Activated naive CD4-positive, alpha-beta T cell treated with anti-CD3 and anti-CD28 coated beads for 36 hours (primary cell): ENCODE results near the gene ZC3H7B. TPM values are rescaled to one million over a fixed set of nuclear protein-coding genes. Genes with fewer than 3 reads are reported as not detected.
"Not testable (repeated sequence)": the region's sequence is repeated elsewhere in the genome, so short reads cannot be mapped to it uniquely, and the experiment has no call there.

Source experiments
- CTCF ChIA-PET: fragments of 350-600 bp; sonication (Branson Sonifier 250); formaldehyde crosslinking; loops from one replicate; lab custom pipeline; 2021; ENCODE audit warnings: antibody characterized with exemption; lab: Charles Lee
- DNase-seq: peaks from one replicate; pipeline ENCODE4 v3.0.0-alpha.2; 2020
- H3K27ac Mint-ChIP-seq: one replicate; pipeline ENCODE4 v1.8.0; 2021; ENCODE audit warnings: mild to moderate bottlenecking, mixed read lengths
- H3K27me3 Mint-ChIP-seq: one replicate; pipeline ENCODE4 v1.8.0; 2021; ENCODE audit warnings: low read depth, mixed read lengths
- H3K36me3 Mint-ChIP-seq: one replicate; pipeline ENCODE4 v1.8.0; 2021; ENCODE audit warnings: low read depth, mixed read lengths
- H3K4me1 Mint-ChIP-seq: one replicate; pipeline ENCODE4 v1.8.0; 2021; ENCODE audit warnings: low read depth, mixed read lengths
- H3K4me3 Mint-ChIP-seq: one replicate; pipeline ENCODE4 v1.8.0; 2021; ENCODE audit warnings: mild to moderate bottlenecking, moderate library complexity, mixed read lengths
- H3K9me3 Mint-ChIP-seq: one replicate; pipeline ENCODE4 v1.8.0; 2021; ENCODE audit warnings: mixed read lengths
- intact Hi-C: fragments of 100-400 bp; cut with micrococcal nuclease; formaldehyde crosslinking; loops from one replicate; pipeline ENCODE4 v1.15.1; 2023
- total RNA-seq, 2 experiments: library from RNA; stranded (reverse); gene quantifications; one replicate each; pipeline ENCODE4 v1.2.3, GENCODE V29; 2021

Gene ZC3H7B
- total RNA-seq, 2 experiments from 2014 or later = 30.0 to 30.3 TPM

- intact Hi-C loops = loop anchor here (5.0 to 10.0 kb wide), 3 partner anchors 756 to 1754 kb away; partner anchors contain the start of gene RPS19BP1
- Mint-ChIP-seq H3K27ac (peak overlapping the region; percentile 83), H3K27me3 (no peaks in the 10 kb centered on the region), H3K4me1 (peaks cover 25% of the 10 kb centered on the region), H3K9me3 (no peaks in the 10 kb centered on the region), H3K36me3 (peaks cover 15% of the 10 kb centered on the region), H3K4me3 (peak overlapping the region; percentile 36)
- no peak for DNase-seq
- CTCF ChIA-PET = no interaction called here
Measured at GRCh38 chr22:41288245-41288946, 12.9 kb upstream of the ZC3H7B start.

- no peak for DNase-seq
- Mint-ChIP-seq H3K9me3 (no peaks in the 10 kb centered on the region), H3K27me3 (no peaks in the 10 kb centered on the region), H3K4me3 (no peak overlapping the region), H3K4me1 (peaks cover 18% of the 10 kb centered on the region), H3K27ac (no peak overlapping the region), H3K36me3 (peaks cover 7% of the 10 kb centered on the region)
- CTCF ChIA-PET = no interaction called here
- intact Hi-C loops = loop anchor here (5.0 to 10.0 kb wide), 3 partner anchors 757 to 1755 kb away; partner anchors contain the start of gene RPS19BP1
Measured at GRCh38 chr22:41289671-41290070, 11.7 kb upstream of the ZC3H7B start.

GRCh38 chr22:41290262-41291221, 10.8 kb upstream of the ZC3H7B start:
- Mint-ChIP-seq H3K9me3 (no peaks in the 10 kb centered on the region), H3K4me1 (peaks cover 13% of the 10 kb centered on the region), H3K27me3 (no peaks in the 10 kb centered on the region), H3K4me3 (no peak overlapping the region), H3K27ac (no peak overlapping the region), H3K36me3 (no peaks in the 10 kb centered on the region)
- no peak for DNase-seq
- intact Hi-C loops = no loop called here
- CTCF ChIA-PET = no interaction called here

GRCh38 chr22:41294816-41295215, 6.5 kb upstream of the ZC3H7B start:
- DNase-seq, CTCF ChIA-PET: not testable (repeated sequence)

GRCh38 chr22:41296826-41297667, 4.3 kb upstream of the ZC3H7B start:
- no peak for DNase-seq
- Mint-ChIP-seq H3K36me3 (no peaks in the 10 kb centered on the region), H3K9me3 (no peaks in the 10 kb centered on the region), H3K27me3 (no peaks in the 10 kb centered on the region), H3K27ac (no peak overlapping the region), H3K4me1 (peaks cover 5% of the 10 kb centered on the region), H3K4me3 (no peak overlapping the region)
- CTCF ChIA-PET = interaction anchor here (0.6 kb wide), 1 partner anchor 27 kb away, joined by 4 read pairs; no protein-coding TSS in a partner anchor
- intact Hi-C loops = no loop called here

More at GRCh38 chr22:41294816-41295215, 6.5 kb upstream of the ZC3H7B start:
- H3K36me3 Mint-ChIP-seq, H3K9me3 Mint-ChIP-seq, H3K4me1 Mint-ChIP-seq, H3K27me3 Mint-ChIP-seq, H3K4me3 Mint-ChIP-seq, H3K27ac Mint-ChIP-seq, intact Hi-C loops: not testable (repeated sequence)

- CTCF ChIA-PET = interaction anchor here (0.8 to 1.1 kb wide), 2 partner anchors 15 to 18 kb away, joined by 3 read pairs; partner anchors contain the start of gene RANGAP1
- H3K27me3 Mint-ChIP-seq = no peaks in the 10 kb centered on the region
- no peaks in the 10 kb centered on the region for H3K9me3 Mint-ChIP-seq
- intact Hi-C loops = loop anchor here (1.0 to 5.0 kb wide), 5 partner anchors 14 to 322 kb away; partner anchors contain the start of genes DESI1, EP300, RANGAP1 and TEF
- H3K4me1 Mint-ChIP-seq = peaks cover 33% of the 10 kb centered on the region
- peak overlapping the region; percentile 76 for H3K27ac Mint-ChIP-seq
- H3K4me3 Mint-ChIP-seq = peak overlapping the region; percentile 74
- peaks cover 3% of the 10 kb centered on the region for H3K36me3 Mint-ChIP-seq
- no peak for DNase-seq
Measured at GRCh38 chr22:41300661-41301060, 664 bp upstream of the ZC3H7B start.

- Mint-ChIP-seq H3K36me3 (peaks cover 6% of the 10 kb centered on the region), H3K4me1 (peaks cover 41% of the 10 kb centered on the region), H3K27ac (peak overlapping the region; percentile 69), H3K27me3 (no peaks in the 10 kb centered on the region), H3K4me3 (peak overlapping the region; percentile 73), H3K9me3 (no peaks in the 10 kb centered on the region)
- intact Hi-C loops = loop anchor here (5.0 kb wide), 4 partner anchors 80 to 320 kb away; partner anchors contain the start of genes DESI1, EP300, TEF and TOB2
- no peak for DNase-seq
- CTCF ChIA-PET = interaction anchor here (0.6 to 1.1 kb wide), 4 partner anchors 9 to 380 kb away, joined by 3 to 4 read pairs (median 4); partner anchors contain the start of gene RANGAP1
Measured at GRCh38 chr22:41302021-41302767, 869 bp downstream of the ZC3H7B start.

- no peak for DNase-seq
- H3K9me3 Mint-ChIP-seq = no peaks in the 10 kb centered on the region
- intact Hi-C loops = loop anchor here (5.0 kb wide), 4 partner anchors 79 to 319 kb away; partner anchors contain the start of genes DESI1, EP300, TEF and TOB2
- peaks cover 43% of the 10 kb centered on the region for H3K4me1 Mint-ChIP-seq
- H3K36me3 Mint-ChIP-seq = peaks cover 6% of the 10 kb centered on the region
- peak overlapping the region; percentile 69 for H3K27ac Mint-ChIP-seq
- no peaks in the 10 kb centered on the region for H3K27me3 Mint-ChIP-seq
- peak overlapping the region; percentile 73 for H3K4me3 Mint-ChIP-seq
- CTCF ChIA-PET = interaction anchor here (0.8 kb wide), 1 partner anchor 66 kb away, joined by 4 read pairs; no protein-coding TSS in a partner anchor
Measured at GRCh38 chr22:41302811-41303210, 1.5 kb downstream of the ZC3H7B start.

- no peaks in the 10 kb centered on the region for H3K9me3 Mint-ChIP-seq
- DNase-seq = no peak
- intact Hi-C loops = no loop called here
- H3K4me3 Mint-ChIP-seq = no peak overlapping the region
- no peak overlapping the region for H3K27ac Mint-ChIP-seq
- CTCF ChIA-PET = interaction anchor here (1.2 kb wide), 1 partner anchor 221 kb away, joined by 3 read pairs; no protein-coding TSS in a partner anchor
- peaks cover 12% of the 10 kb centered on the region for H3K36me3 Mint-ChIP-seq
- no peaks in the 10 kb centered on the region for H3K27me3 Mint-ChIP-seq
- peaks cover 46% of the 10 kb centered on the region for H3K4me1 Mint-ChIP-seq
Measured at GRCh38 chr22:41305646-41306045, 4.3 kb downstream of the ZC3H7B start.

GRCh38 chr22:41308054-41308453, 6.7 kb downstream of the ZC3H7B start:
- CTCF ChIA-PET = no interaction called here
- no peaks in the 10 kb centered on the region for H3K9me3 Mint-ChIP-seq
- H3K27me3 Mint-ChIP-seq = no peaks in the 10 kb centered on the region
- no peak overlapping the region for H3K27ac Mint-ChIP-seq
- H3K36me3 Mint-ChIP-seq = peaks cover 12% of the 10 kb centered on the region
- intact Hi-C loops = no loop called here
- no peak overlapping the region for H3K4me3 Mint-ChIP-seq
- H3K4me1 Mint-ChIP-seq = peaks cover 44% of the 10 kb centered on the region
- DNase-seq = no peak

GRCh38 chr22:41308544-41308947, 7.2 kb downstream of the ZC3H7B start:
- Mint-ChIP-seq H3K4me1 (peaks cover 39% of the 10 kb centered on the region), H3K9me3 (no peaks in the 10 kb centered on the region), H3K36me3 (peaks cover 12% of the 10 kb centered on the region), H3K4me3 (no peak overlapping the region), H3K27ac (no peak overlapping the region), H3K27me3 (no peaks in the 10 kb centered on the region)
- intact Hi-C loops = no loop called here
- no peak for DNase-seq
- CTCF ChIA-PET = no interaction called here
